Adrenal gland (tissue), 5 donors: Measurements from ENCODE around the gene ATP8B3.

ENCODE experiments used
- POLR2A ChIP-seq, 2 donors: fragments of 450-650 bp; IDR thresholded peaks; one replicate each; pipeline ENCODE4 v1.6.1; 2017; ENCODE audit warnings: antibody characterized with exemption in 2 of 2, mild to moderate bottlenecking in 2 of 2, moderate library complexity in 1 of 2
- TF ChIP-seq, protein P1 (sequence below), 6 experiments: fragments of 450-650 bp in 4 of 6; fragments of 200-600 bp in 2 of 6; sonication (generic) in 1 of 6; IDR thresholded peaks; 1 replicate in 5 of 6; 2 replicates in 1 of 6; pipeline versions ENCODE4 v1.5.1 to v1.8.0; 2016 to 2021; ENCODE audit warnings: antibody characterized with exemption in 6 of 6, mild to moderate bottlenecking in 2 of 6, moderate library complexity in 1 of 6
- donor health status: DM: no; HTN: no; CAD: no.

- TF ChIP-seq, protein P1, sequence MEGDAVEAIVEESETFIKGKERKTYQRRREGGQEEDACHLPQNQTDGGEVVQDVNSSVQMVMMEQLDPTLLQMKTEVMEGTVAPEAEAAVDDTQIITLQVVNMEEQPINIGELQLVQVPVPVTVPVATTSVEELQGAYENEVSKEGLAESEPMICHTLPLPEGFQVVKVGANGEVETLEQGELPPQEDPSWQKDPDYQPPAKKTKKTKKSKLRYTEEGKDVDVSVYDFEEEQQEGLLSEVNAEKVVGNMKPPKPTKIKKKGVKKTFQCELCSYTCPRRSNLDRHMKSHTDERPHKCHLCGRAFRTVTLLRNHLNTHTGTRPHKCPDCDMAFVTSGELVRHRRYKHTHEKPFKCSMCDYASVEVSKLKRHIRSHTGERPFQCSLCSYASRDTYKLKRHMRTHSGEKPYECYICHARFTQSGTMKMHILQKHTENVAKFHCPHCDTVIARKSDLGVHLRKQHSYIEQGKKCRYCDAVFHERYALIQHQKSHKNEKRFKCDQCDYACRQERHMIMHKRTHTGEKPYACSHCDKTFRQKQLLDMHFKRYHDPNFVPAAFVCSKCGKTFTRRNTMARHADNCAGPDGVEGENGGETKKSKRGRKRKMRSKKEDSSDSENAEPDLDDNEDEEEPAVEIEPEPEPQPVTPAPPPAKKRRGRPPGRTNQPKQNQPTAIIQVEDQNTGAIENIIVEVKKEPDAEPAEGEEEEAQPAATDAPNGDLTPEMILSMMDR (IDR thresholded peaks at IDR 0.05) = no peak
- no peak for TF ChIP-seq POLR2A (IDR thresholded peaks at IDR 0.05)
Measured at GRCh38 chr19:1846517-1847204, 34.6 kb upstream of the ATP8B3 start.
